ENCODE measurements around the gene HDGF.

- no peak for TF ChIP-seq EZH2 (IDR thresholded peaks at IDR 0.05; ENCODE audit: low read depth, unreplicated experiment)
- no peak for TF ChIP-seq CTCF (conservative IDR thresholded peaks at IDR 0.05; ENCODE audit: low read depth in 2 of 2)
- no peak for TF ChIP-seq POLR2AphosphoS5 (IDR thresholded peaks at IDR 0.05; ENCODE audit: low read depth)
- TF ChIP-seq EZH2phosphoT487 (IDR thresholded peaks at IDR 0.05; ENCODE audit: unreplicated experiment): no peak
- TF ChIP-seq, protein P1, sequence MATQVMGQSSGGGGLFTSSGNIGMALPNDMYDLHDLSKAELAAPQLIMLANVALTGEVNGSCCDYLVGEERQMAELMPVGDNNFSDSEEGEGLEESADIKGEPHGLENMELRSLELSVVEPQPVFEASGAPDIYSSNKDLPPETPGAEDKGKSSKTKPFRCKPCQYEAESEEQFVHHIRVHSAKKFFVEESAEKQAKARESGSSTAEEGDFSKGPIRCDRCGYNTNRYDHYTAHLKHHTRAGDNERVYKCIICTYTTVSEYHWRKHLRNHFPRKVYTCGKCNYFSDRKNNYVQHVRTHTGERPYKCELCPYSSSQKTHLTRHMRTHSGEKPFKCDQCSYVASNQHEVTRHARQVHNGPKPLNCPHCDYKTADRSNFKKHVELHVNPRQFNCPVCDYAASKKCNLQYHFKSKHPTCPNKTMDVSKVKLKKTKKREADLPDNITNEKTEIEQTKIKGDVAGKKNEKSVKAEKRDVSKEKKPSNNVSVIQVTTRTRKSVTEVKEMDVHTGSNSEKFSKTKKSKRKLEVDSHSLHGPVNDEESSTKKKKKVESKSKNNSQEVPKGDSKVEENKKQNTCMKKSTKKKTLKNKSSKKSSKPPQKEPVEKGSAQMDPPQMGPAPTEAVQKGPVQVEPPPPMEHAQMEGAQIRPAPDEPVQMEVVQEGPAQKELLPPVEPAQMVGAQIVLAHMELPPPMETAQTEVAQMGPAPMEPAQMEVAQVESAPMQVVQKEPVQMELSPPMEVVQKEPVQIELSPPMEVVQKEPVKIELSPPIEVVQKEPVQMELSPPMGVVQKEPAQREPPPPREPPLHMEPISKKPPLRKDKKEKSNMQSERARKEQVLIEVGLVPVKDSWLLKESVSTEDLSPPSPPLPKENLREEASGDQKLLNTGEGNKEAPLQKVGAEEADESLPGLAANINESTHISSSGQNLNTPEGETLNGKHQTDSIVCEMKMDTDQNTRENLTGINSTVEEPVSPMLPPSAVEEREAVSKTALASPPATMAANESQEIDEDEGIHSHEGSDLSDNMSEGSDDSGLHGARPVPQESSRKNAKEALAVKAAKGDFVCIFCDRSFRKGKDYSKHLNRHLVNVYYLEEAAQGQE (IDR thresholded peaks at IDR 0.05; ENCODE audit: unreplicated experiment): no peak
Measured at GRCh38 chr1:156750711-156751450, 594 bp downstream of the HDGF start.

Measured in GM23338 (cell line).